Upper lobe of left lung (tissue), 4 donors: ENCODE measurements around the gene AQP3.

Experiments used
- CTCF ChIP-seq, 6 experiments: fragments of 450-650 bp in 4 of 6; fragments of 200-600 bp in 2 of 6; sonication (generic) in 2 of 6; IDR thresholded peaks; one replicate each; pipeline ENCODE4 v1.5.1; 2016 to 2019; ENCODE audit warnings: antibody characterized with exemption in 6 of 6
- POLR2A ChIP-seq, 4 donors: fragments of 450-650 bp; IDR thresholded peaks; one replicate each; pipeline ENCODE4 v1.5.1; 2016 to 2017; ENCODE audit warnings: antibody characterized with exemption in 4 of 4, mild to moderate bottlenecking in 2 of 4

GRCh38 chr9:33453286-33453860 lies 6.0 kb upstream of the AQP3 start:
- no peak for TF ChIP-seq CTCF (IDR thresholded peaks at IDR 0.05)
- TF ChIP-seq POLR2A (IDR thresholded peaks at IDR 0.05): no peak
